Neutrophil (primary cell): ENCODE measurements around the gene ZBTB11.
A peak's percentile ranks its signal among the peaks of the same experiment; 100 is the strongest.
"Not testable (repeated sequence)": the region's sequence is repeated elsewhere in the genome, so short reads cannot be mapped to it uniquely, and the experiment has no call there.

ENCODE experiments used
- H3K27ac ChIP-seq: fragments of 200-600 bp; sonication (generic); 2 replicates; pipeline ENCODE4 v1.5.1; 2016; ENCODE audit warnings: mild to moderate bottlenecking, moderate library complexity
- H3K27me3 ChIP-seq: fragments of 200-600 bp; sonication (generic); 2 replicates; pipeline ENCODE4 v1.6.0; 2016; ENCODE audit warnings: mild to moderate bottlenecking
- H3K36me3 ChIP-seq: fragments of 200-600 bp; sonication (generic); 2 replicates; pipeline ENCODE4 v1.5.1; 2017
- H3K4me1 ChIP-seq, 2 experiments: fragments of 200-600 bp in 1 of 2; sonication (generic) in 1 of 2; 1 replicate in 1 of 2; 2 replicates in 1 of 2; pipeline versions ENCODE4 v1.5.1 to v1.6.1; 2013 to 2016; ENCODE audit warnings: low read depth in 1 of 2, low read length in 1 of 2, mild to moderate bottlenecking in 1 of 2, moderate library complexity in 1 of 2; ENCODE audit not compliant: control insufficient read depth in 1 of 2, insufficient read depth in 1 of 2
- H3K4me3 ChIP-seq, 2 experiments: fragments of 200-600 bp in 1 of 2; sonication (generic) in 1 of 2; 1 replicate in 1 of 2; 2 replicates in 1 of 2; pipeline ENCODE4 v1.5.1; 2013 to 2016; ENCODE audit warnings: low read depth in 1 of 2, low read length in 1 of 2, mild to moderate bottlenecking in 1 of 2, moderate library complexity in 1 of 2
- H3K9me3 ChIP-seq: fragments of 200-600 bp; sonication (generic); 2 replicates; pipeline ENCODE4 v1.5.1; 2016
- TF ChIP-seq, protein P1 (sequence below): fragments of 200-600 bp; sonication (generic); IDR thresholded peaks from 2 replicates; pipeline ENCODE4 v1.5.1; 2016; ENCODE audit warnings: antibody characterized with exemption

The ZBTB11 gene

DNA sequence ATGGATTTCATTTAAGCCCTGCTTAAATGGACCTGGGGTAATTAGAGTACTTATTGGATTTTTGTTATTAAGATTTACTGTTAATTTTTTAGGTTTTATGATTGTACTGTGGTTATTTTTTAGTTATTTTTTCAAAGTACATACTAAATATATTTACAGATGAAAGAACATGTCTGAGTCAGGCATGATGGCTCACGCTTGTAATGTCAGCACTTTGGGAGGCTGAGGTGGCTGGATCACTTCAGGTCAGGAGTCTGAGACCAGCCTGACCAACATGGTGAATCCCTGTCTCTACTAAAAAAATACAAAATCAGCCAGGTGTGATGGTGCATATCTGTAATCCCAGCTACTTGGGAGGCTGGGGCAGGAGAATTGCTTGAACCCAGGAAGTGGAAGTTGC, 25.8 kb upstream of the ZBTB11 start:
- H3K27me3 ChIP-seq: no peaks in the 10 kb centered on the region
- H3K9me3 ChIP-seq: no peaks in the 10 kb centered on the region
- no peaks in the 10 kb centered on the region for H3K4me1 ChIP-seq
- no peak overlapping the region for H3K27ac ChIP-seq
- no peaks in the 10 kb centered on the region for H3K36me3 ChIP-seq
- no peak overlapping the region for H3K4me3 ChIP-seq
- TF ChIP-seq, protein P1, sequence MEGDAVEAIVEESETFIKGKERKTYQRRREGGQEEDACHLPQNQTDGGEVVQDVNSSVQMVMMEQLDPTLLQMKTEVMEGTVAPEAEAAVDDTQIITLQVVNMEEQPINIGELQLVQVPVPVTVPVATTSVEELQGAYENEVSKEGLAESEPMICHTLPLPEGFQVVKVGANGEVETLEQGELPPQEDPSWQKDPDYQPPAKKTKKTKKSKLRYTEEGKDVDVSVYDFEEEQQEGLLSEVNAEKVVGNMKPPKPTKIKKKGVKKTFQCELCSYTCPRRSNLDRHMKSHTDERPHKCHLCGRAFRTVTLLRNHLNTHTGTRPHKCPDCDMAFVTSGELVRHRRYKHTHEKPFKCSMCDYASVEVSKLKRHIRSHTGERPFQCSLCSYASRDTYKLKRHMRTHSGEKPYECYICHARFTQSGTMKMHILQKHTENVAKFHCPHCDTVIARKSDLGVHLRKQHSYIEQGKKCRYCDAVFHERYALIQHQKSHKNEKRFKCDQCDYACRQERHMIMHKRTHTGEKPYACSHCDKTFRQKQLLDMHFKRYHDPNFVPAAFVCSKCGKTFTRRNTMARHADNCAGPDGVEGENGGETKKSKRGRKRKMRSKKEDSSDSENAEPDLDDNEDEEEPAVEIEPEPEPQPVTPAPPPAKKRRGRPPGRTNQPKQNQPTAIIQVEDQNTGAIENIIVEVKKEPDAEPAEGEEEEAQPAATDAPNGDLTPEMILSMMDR: no peak

DNA sequence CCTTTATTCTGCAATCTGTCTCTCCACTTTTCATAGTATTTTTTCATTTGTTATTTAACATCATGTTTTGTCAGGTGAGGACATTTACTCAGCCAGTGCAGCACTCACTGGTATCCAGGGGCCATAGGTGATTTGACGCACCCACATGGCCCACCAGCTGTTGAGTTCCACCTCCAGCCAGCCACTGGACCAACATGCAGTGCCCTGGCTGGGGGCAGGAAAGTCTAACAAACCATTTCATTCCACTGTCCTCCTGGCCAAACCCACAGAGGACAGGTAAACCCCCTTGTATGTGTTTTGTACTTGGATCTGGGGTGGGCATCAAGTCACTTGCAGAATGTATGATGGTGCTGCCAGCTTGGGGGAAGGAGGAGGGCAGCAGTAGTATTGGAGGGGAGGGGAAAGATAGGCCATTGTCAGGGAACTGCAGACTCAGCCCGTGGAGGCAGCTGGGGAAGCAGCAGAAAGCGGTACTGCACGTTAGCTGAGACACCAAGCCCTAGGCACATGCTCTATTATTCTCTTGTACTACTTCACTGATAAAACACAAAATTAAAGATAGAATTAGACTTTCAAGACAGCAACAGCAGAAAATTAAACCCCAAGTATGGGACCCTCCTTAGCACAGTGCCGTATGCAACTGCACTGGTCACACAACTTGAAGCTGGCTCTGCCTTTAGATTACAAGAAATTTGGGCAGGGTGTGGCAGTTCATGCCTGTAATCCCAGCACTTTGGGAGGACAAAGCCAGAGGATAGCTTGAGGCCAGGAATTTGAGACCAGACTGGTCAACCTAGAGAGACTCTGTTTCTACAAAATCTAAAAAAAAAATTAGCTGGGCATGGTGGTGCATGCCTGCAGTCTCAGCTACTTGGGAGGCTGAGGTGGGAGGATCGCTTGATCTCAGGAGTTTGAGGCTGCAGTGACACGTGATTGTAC, 25.0 kb upstream of the ZBTB11 start:
- Histone ChIP-seq H3K27ac (no peak overlapping the region), H3K4me1 (no peaks in the 10 kb centered on the region), H3K9me3 (no peaks in the 10 kb centered on the region), H3K4me3 (no peak overlapping the region), H3K27me3 (no peaks in the 10 kb centered on the region), H3K36me3 (no peaks in the 10 kb centered on the region)
- TF ChIP-seq, protein P1: no peak

DNA sequence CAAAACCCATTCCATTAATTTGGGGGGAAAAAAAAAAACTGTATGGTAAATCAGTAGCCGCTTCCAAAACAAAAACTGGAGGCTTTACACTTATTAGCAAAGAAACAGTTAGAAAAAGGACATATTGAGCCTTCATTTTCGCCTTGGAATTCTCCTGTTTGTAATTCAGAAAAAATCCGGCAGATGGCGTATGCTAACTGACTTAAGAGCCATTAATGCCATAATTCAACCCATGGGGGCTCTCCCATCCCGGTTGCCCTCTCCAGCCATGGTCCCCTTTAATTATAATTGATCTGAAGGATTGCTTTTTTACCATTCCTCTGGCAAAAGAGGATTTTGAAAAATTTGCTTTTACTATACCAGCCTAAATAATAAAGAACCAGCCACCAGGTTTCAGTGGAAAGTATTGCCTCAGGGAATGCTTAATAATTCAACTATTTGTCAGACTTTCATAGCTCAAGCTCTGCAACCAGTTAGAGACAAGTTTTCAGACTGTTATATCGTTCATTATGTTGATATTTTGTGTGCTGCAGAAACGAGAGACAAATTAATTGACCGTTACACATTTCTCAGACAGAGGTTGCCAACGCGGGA, 18.9 kb upstream of the ZBTB11 start:
- no peak overlapping the region for H3K4me3 ChIP-seq
- TF ChIP-seq, protein P1: peak; percentile 80
- H3K9me3 ChIP-seq: no peaks in the 10 kb centered on the region
- peaks cover 0 to 2% of the 10 kb centered on the region in 2 experiments for H3K4me1 ChIP-seq
- H3K27me3 ChIP-seq: no peaks in the 10 kb centered on the region
- H3K27ac ChIP-seq: no peak overlapping the region
- no peaks in the 10 kb centered on the region for H3K36me3 ChIP-seq

DNA sequence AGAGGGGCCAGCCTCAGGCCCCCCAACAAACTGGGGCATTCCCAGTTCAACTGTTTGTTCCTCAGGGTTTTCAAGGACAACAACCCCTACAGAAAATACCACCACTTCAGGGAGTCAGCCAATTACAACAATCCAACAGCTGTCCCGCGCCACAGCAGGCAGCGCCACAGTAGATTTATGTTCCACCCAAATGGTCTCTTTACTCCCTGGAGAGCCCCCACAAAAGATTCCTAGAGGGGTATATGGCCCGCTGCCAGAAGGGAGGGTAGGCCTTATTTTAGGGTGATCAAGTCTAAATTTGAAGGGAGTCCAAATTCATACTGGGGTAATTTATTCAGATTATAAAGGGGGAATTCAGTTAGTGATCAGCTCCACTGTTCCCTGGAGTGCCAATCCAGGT, 17.9 kb upstream of the ZBTB11 start:
- not testable (repeated sequence) for H3K27me3 ChIP-seq, H3K27ac ChIP-seq, H3K4me3 ChIP-seq, H3K36me3 ChIP-seq, H3K9me3 ChIP-seq, H3K4me1 ChIP-seq

DNA sequence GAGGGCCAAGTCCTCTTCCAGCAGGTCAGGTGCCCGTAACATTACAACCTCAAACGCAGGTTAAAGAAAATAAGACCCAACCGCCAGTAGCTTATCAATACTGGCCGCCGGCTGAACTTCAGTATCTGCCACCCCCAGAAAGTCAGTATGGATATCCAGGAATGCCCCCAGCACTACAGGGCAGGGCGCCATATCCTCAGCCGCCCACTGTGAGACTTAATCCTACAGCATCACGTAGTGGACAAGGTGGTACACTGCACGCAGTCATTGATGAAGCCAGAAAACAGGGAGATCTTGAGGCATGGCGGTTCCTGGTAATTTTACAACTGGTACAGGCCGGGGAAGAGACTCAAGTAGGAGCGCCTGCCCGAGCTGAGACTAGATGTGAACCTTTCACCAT, 16.6 kb upstream of the ZBTB11 start:
- not testable (repeated sequence) for H3K4me3 ChIP-seq, H3K36me3 ChIP-seq, H3K27ac ChIP-seq, H3K9me3 ChIP-seq, H3K27me3 ChIP-seq
- H3K4me1 ChIP-seq: peaks cover 16 to 20% of the 10 kb centered on the region in 2 experiments
- TF ChIP-seq, protein P1: peak; percentile 61

DNA sequence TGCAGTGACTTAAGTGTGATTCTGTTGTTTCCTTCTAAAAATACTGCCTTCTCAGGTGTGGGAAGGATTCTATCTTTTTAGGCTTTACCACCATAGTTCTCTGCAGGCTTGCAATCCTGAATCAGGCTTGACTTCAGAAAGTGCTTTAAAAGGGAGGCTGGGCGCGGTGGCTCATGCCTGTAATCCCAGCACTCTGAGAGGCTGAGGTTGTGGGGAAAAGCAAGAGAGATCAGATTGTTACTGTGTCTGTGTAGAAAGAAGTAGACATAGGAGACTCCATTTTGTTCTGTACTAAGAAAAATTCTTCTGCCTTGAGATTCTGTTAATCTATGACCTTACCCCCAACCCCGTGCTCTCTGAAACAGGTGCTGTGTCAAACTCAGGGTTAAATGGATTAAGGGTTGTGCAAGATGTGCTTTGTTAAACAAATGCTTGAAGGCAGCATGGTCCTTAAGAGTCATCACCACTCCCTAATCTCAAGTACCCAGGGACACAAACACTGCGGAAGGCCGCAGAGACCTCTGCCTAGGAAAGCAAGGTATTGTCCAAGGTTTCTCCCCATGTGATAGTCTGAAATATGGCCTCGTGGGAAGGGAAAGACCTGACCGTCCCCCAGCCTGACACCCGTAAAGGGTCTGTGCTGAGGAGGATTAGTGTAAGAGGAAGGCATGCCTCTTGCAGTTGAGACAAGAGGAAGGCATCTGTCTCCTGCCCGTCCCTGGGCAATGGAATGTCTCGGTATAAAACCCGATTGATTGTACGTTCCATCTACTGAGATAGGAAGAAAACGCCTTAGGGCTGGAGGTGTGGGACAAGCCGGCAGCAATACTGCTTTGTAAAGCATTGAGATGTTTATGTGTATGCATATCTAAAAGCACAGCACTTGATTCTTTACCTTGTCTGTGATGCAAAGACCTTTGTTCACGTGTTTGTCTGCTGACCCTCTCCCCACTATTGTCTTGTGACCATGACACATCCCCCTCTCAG, 15.0 kb upstream of the ZBTB11 start:
- not testable (repeated sequence) for H3K27me3 ChIP-seq, H3K36me3 ChIP-seq, H3K27ac ChIP-seq, H3K4me3 ChIP-seq, H3K9me3 ChIP-seq
- peaks cover 27 to 32% of the 10 kb centered on the region in 2 experiments for H3K4me1 ChIP-seq
